Peyer's patch (tissue), 4 donors: ENCODE measurements around the gene GINS1.

ENCODE experiments used
- CTCF ChIP-seq, 6 experiments: fragments of 450-650 bp in 4 of 6; fragments of 200-600 bp in 2 of 6; sonication (generic) in 1 of 6; IDR thresholded peaks; one replicate each; pipeline ENCODE4 v1.5.1; 2017 to 2019; ENCODE audit warnings: antibody characterized with exemption in 6 of 6, mild to moderate bottlenecking in 3 of 6, moderate library complexity in 1 of 6
- POLR2A ChIP-seq, 2 donors: fragments of 450-650 bp; IDR thresholded peaks; one replicate each; pipeline ENCODE4 v1.5.1; 2017; ENCODE audit warnings: antibody characterized with exemption in 2 of 2, mild to moderate bottlenecking in 2 of 2, moderate library complexity in 2 of 2

GRCh38 chr20:25389401-25389857, 18.0 kb upstream of the GINS1 start:
- TF ChIP-seq CTCF (IDR thresholded peaks at IDR 0.05) (no peak), POLR2A (IDR thresholded peaks at IDR 0.05) (no peak)
